GM19328 (cell line): ENCODE data around the gene ASMTL.
"Not testable (repeated sequence)": the region's sequence is repeated elsewhere in the genome, so short reads cannot be mapped to it uniquely, and the experiment has no call there.

Source experiments
- ATAC-seq: cut with Tn5 transposase; IDR thresholded peaks from one replicate; pipeline ENCODE4 v1.9.1; 2021; ENCODE audit warnings: mild to moderate bottlenecking, moderate library complexity; ENCODE audit not compliant: unreplicated experiment

Gene ASMTL, protein sequence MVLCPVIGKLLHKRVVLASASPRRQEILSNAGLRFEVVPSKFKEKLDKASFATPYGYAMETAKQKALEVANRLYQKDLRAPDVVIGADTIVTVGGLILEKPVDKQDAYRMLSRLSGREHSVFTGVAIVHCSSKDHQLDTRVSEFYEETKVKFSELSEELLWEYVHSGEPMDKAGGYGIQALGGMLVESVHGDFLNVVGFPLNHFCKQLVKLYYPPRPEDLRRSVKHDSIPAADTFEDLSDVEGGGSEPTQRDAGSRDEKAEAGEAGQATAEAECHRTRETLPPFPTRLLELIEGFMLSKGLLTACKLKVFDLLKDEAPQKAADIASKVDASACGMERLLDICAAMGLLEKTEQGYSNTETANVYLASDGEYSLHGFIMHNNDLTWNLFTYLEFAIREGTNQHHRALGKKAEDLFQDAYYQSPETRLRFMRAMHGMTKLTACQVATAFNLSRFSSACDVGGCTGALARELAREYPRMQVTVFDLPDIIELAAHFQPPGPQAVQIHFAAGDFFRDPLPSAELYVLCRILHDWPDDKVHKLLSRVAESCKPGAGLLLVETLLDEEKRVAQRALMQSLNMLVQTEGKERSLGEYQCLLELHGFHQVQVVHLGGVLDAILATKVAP

DNA sequence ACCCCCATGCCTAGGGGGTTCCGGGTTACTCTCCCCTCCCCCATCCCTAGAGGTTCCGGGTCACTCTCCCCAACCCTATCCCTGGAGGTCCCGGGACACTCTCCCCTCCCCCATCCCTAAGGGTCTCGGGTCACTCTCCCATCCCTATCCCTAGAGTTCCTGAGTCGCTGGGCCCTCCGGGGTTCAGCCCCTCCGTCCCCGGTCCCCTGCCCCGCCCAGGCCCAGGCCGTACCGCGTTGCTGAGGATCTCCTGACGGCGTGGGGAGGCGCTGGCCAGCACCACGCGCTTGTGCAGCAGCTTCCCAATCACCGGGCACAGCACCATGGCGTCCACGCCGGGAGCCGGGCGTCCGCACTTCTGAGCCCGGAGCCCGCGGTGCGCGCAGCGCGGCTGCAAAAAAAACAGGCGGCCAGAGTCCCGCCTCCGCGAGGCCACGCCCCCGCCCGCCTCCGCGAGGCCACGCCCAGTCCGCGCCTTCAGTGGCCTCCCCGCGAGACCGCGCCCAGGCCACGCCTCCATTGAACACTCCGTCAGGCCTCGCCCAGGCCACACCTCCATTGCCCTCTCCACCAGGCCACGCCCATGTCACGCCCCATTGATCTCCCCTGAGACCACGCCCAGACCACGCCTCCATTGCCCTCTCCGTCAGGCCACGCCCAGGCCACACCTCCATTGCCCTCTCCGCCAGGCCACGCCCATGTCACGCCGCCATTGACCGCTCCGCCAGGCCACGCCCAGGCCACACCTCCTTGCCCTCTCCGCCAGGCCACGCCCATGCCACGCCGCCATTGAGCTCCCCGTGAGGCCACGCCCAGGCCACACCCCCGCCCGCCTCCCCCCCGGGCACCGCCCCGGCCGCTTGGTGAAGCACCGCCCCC, at the start of gene ASMTL:
TSS of gene ASMTL (minus strand) at position 394 of the 879 bp plus-strand sequence. CDS start at position 325, 69 bp downstream.
- peak; percentile 72 for ATAC-seq

DNA sequence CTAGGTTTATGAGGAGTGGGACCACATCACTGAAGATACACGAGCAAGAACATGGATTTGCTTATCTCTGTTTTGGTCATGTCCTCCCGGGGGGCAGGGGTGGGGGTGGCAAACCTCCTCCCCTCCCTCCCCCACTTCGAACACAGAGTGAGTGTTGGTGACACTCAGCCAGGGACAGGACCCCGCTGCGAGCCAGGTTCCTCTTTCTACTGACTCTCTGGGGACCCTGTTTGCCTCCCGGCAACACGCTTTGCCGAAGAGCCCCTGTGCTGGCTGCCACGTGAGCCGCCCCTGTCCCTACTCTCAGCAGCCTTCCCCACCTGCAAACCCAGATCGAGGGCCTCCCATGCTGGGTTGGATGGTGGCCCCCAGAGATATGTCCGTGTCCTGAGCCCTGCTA, 49.5 kb upstream of the ASMTL start:
- peak; percentile 43 for ATAC-seq

DNA sequence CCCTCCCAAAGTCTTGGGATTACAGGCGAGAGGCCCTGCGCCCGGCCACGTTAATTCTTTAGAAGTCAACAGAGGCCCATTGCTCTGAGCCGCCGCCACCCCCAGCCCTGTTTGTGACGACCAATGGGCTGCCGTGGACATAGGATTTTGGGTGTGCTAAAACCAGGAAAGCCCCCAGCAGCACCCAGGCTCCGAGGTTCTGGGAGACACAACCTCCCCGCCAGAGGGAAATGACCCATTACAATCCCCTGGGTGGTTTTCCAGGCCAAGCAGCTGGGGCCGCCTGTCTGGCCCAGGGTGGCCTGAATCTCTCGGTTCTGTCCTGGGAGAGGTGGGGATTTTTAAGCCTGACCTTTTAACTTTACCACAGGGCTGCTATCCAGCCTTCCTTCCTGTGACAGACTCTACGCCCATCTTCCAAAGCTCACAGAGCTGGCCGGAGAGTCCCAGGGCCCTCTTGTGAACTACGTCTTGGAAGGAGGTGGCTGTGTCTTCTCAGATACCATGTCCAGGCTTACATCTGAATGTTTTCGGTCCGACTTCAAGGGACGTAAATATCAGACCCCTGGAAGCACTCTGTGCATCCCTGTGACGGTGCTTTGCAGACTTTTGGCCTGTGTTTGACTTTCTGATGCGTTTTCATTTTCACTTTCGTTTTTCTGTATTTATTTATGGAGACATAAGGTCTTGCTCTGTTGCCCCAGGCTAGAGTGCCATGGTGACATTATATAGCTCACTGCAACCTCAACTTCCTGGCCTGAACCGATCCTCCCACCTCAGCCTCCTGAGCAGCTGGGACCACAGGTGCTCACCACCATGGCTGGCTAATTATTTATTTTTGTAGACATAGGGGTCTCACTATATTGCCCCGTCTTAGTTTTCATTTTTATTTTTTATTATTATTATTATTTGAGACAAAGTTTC, 48.3 kb upstream of the ASMTL start:
- ATAC-seq: peak; percentile 50

DNA sequence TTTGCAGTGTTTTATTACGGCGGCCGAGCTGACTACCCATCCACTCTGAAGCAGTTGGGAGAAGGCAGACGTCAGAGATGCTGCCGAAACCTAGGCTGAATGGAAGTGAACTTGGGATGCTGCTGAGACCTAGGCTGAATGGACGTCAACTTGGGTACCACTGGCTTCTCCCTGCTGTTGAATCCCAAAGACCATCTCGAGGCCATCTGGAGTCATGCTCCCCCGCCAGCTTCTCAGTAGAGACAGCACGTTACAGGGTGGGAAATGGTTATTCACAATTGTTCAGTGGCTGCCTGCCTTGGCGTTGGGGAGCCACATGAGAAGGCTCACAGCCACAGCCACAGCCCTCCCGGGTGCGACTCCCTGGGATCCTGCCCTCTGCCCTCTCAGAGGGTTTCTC, 43.4 kb upstream of the ASMTL start:
- no peak for ATAC-seq

DNA sequence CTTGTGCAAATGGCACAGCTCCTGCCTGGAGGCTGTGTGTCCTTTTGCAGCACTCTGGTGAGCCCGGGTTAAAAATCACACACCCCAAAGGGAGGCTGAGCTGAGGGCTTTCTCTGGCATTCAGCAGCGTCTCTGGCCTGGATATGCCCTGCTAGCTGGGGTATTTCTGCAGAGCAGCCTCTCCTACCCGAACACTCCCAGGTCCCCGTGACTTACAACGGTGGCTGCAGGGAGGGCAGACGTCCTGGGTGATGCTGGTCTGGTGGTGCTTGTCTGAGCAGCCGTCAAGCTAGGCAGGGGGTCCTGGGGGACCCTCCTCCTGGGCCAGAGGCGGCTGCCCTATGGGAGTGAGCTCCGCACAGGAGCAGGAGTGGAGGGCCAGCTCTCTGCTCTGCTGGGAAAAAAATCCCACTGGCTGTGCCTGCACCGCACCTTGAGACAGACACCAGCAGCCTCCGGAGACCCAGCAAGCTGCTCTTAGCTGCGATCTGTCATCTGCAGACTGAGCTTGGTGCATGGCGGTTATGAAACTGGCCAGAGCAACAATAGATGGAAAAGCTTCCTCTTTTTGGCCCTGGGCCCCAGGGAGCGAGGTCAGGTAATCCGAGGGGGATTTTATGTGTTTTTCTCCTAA, 41.3 kb upstream of the ASMTL start:
- ATAC-seq: peak; percentile 40

DNA sequence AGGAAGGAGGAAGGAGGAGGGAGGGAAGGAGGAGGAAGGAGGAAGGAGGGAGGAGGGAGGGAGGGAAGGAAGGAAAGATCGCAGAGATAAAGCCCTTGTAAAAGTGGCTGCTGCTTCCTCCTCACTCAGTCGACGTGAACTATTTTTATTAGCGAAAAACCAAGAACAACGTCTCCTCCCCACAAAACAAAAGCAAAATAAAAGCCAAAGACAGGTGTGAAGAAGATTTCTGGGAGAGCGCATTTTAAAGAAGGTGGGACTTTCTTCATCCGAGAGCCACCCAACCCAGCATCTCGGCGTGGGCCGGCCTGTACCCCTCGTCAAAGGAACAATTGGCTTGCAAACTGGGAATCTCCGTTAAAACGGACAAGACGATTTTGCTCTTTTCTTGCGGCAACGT, 40.7 kb upstream of the ASMTL start:
- ATAC-seq: no peak

DNA sequence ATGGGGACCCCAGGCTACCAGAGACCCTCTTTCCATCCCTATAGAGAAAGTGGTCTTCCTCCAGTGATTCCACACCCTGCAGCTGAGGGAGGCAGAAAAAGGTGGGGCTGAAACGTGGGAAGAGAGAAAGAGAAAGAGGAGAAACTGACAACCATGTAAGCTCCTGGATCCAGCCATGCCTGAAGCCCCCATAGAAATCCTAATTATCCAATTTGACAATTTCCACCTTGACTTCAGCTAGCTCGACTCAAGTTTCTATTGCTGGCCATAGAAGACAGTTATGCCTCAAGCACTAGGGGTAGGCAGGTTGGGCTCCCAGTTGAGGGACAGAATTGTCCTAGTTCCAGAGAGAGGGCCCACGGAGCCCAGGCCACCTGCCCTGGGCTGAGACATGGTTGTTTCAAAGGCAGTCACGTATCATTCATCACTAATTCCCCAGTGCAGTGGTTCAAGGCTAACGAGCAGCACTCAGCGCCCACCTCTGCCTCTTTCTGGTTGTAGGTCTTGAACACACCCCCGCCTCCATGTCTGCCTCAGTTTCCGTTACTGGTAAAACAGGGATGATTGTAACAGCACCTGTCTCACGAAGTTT, 39.8 kb upstream of the ASMTL start:
- ATAC-seq: no peak

DNA sequence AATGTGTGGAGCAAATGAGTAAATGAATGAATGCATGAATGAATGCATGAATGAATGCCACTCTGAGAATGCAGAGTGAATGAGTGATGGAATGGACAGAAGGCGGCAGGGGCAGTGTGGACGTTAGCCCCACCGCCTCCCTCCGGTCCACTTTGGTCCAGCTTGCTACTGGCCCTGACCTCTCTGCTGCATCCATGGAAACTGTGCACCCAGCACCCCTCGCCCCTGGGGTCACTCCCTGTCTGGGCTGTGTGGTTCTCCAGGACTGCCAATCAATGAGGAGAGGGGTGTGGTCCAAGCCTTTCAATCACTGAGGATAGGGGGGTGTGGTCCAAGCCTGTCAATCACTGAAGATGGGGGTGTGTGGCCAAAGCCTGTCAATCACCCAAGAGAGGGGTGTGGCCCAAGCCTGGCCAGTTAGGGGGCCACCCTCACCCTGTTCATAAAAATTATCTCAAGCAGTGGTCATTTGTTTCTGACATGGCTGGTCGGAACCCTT, 39.2 kb upstream of the ASMTL start:
- peak; percentile 77 for ATAC-seq

DNA sequence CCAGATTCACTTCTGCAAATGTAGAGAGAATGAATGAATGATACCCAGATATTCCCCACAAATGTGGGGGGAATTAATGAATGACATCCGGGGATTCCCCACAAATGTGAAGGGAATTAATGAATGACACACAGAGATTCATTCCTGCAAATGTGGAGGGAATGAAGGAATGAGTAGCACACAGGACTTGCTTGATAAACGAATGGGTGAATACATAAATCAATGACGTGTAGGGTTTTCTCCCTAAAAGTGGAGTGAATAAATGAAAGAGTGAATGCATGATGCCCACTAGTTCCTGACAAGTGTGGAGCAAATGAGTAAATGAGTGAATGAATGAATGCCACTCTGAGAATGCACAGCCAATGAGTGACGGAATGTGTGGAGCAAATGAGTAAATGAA, 38.5 kb upstream of the ASMTL start:
- not testable (repeated sequence) for ATAC-seq

DNA sequence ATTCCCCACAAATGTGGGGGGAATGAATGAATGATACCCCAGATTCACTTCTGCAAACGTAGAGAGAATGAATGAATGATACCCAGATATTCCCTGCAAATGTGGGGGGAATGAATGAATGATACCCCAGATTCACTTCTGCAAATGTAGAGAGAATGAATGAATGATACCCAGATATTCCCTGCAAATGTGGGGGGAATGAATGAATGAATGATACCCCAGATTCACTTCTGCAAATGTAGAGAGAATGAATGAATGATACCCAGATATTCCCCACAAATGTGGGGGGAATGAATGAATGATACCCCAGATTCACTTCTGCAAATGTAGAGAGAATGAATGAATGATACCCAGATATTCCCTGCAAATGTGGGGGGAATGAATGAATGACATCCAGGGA, 38.0 kb upstream of the ASMTL start:
- ATAC-seq: not testable (repeated sequence)

DNA sequence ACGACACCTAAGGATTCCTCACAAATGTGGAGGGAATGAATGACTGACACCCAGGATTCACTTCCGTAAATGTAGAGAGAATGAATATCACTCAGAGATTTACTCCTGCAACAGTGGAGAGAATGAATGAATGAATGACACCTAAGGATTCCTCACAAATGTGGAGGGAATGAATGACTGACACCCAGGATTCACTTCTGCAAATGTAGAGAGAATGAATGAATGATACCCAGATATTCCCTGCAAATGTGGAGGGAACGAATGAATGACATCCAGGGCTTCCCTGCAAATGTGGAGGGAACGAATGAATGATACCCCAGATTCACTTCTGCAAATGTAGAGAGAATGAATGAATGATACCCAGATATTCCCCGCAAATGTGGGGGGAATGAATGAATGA, 36.6 kb upstream of the ASMTL start:
- not testable (repeated sequence) for ATAC-seq

DNA sequence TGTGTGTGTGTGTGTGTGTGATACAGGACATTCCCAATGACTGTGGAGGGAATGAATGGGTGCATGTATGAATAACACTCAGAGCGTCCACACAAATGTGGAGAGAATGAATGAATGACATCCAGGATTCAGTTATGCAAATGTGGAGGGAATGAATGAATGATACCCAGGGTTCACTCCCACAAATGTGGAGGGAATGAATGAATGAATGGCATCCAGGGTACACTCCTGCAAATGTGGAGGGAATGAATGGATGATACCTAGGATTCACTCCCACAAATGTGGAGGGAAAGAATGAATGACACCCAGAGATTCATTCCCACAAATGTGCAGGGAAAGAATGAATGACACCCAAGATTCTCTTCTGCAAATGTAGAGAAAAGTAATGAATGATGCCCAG, 36.0 kb upstream of the ASMTL start:
- no peak for ATAC-seq

DNA sequence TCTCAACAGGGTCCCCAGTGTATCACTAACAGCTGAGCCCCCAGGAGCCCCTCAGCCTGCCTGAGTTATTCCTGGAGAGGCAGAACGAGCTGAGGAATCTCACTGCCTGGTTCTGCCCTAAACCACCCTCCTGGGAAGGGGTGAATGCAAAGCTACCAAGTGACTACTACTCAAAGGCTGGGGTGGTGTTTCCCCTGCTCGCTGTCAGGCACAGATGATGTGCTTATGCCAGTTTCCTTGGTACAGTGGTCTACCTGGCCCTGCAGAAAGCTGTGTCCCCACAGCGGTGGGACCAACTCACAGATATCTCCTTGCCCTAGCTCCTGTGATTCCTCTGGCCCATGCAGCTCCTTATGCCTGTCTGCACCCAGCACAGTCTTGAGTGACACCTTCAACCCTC, 35.4 kb upstream of the ASMTL start:
- ATAC-seq: no peak

DNA sequence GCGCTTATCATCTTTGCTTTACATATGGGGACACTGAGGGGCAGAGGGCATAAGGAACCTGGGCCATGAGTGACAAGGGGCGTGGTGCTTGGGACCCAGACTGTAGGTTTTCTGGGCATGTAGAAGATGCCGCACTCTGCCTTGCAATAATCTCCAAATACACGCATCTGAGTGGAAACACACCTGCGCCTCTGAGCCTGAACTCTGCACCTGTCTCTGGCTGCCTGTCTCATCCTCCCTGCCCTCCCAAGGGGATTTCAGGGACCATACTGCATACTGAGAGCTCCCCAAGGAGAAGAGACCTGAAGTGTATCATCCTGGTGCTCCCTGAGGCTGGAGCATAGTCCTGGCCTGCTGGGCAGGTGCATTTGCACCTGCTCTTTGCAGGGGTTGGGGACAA, 34.7 kb upstream of the ASMTL start:
- ATAC-seq: no peak

DNA sequence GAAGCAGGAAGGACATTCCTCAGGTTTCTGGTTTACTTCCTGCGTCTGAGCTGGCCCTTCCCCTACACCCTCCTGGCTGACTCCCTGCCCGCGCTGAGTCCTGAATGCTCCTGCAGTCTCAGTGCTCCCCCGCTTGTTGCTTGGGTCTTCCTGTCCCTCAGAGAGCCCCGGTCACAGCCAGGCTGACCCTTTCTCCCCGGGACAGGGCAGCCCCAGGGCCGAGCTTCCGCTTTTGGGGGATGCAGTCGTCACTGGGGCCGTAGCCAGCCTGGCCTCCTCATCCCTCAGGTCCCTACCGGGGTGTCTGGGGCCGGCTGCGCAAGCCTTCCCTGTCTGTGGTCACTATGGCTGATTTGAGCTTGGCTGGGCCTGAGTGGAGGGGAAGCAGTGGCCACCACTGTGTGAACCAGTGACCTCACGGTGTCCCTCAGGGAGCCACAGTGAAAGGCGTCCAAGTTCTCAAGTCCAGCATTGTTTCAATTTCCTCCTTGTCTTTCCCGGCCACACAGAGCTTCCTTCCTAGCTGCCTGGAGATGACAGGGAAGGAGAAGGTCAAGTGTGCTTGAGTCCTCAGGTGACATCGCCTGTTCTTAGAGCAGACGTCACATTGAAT, 34.1 kb upstream of the ASMTL start:
- ATAC-seq: no peak

DNA sequence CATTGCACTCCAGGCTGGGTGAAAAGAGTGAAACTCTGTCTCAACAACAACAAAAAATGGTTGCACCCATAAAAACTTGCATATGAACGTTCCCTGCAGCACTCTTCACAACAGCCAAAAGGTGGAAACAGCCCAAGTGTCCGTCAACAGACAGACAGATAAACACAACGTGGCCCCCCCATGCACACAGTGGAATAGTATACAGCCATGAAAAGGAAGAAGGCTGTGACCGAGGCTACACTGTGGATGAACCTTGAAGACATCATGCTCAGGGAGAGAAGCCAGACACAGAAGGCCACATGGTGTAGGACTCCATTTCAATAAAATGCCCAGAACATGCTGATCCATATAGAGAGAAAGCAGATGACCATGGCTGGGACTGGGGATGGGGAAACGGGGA, 33.5 kb upstream of the ASMTL start:
- no peak for ATAC-seq

DNA sequence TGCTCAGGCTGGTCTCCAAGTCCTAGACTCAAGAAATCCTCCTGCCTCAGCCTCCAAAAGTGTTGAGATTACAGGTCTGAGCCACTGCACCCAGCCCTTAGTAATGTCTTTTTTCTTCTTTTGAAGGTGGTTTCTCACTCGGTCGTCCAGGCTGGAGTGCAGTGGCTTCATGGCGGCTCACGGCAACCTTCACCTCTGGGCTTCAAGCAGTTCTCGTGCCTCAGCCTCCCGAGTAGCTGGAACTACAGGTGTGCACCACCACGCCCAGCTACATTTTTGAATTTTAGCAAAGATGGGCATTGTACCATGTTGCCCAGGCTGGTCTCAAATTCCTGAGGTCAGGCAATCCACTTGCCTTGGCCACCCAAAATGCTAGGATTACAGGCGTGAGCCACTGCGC, 32.3 kb upstream of the ASMTL start:
- no peak for ATAC-seq

DNA sequence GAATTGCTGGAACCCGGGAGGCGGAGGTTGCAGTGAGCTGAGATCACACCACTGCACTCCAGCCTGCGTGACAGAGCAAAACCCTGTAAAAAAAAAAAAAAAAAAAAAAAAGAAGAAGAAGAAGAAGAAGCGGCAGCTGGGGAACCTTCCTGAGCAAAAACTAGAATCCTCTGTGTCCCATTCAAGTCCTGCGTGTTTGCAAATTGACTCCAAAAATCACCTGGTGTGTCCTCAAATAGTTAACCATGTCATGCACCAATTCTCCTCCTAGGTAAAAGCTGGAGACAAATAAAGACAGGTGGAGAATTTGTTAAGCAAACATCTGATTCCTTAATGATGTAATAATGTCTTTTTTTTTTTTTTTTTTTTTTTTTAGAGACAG, 31.9 kb upstream of the ASMTL start:
- ATAC-seq: no peak
